ENCODE results near the gene TLCD4.
"Not testable (repeated sequence)": the region's sequence is repeated elsewhere in the genome, so short reads cannot be mapped to it uniquely, and the experiment has no call there.

Gene TLCD4

GRCh38 chr1:95154096-95154495 lies 36.9 kb downstream of the TLCD4 start:
- Histone ChIP-seq H3K4me1 (no peaks in the 10 kb centered on the region), H3K36me3 (ENCODE audit: control insufficient read depth, insufficient read depth, low read length) (no peaks in the 10 kb centered on the region), H3K79me2 (no peaks in the 10 kb centered on the region), H3K9me3 (ENCODE audit: control insufficient read depth, low read length) (no peaks in the 10 kb centered on the region), H3K27me3 (ENCODE audit: control insufficient read depth, insufficient read depth, low read length) (no peaks in the 10 kb centered on the region), H3K4me3 (ENCODE audit: low read depth, low read length) (no peak overlapping the region), H2AFZ (no peak overlapping the region), H3K4me2 (ENCODE audit: low read length) (no peak overlapping the region), H3K27ac (no peak overlapping the region), H3K9ac (no peak overlapping the region)
- no peak for TF ChIP-seq CTCF (IDR thresholded peaks at IDR 0.05)

GRCh38 chr1:95165569-95165968 lies 48.4 kb downstream of the TLCD4 start:
- not testable (repeated sequence) for H3K4me1 ChIP-seq; H2AFZ ChIP-seq; H3K27ac ChIP-seq; H3K9ac ChIP-seq; H3K4me3 ChIP-seq (ENCODE audit: low read depth, low read length); H3K9me3 ChIP-seq (ENCODE audit: control insufficient read depth, low read length); H3K4me2 ChIP-seq (ENCODE audit: low read length); H3K79me2 ChIP-seq; H3K27me3 ChIP-seq (ENCODE audit: control insufficient read depth, insufficient read depth, low read length); H3K36me3 ChIP-seq (ENCODE audit: control insufficient read depth, insufficient read depth, low read length)

Measured in parathyroid adenoma (tissue), 2 donors.